ENCODE data around the gene E4F1. TPM values are rescaled to one million over a fixed set of nuclear protein-coding genes. Genes with fewer than 3 reads are reported as not detected.

The E4F1 gene
- total and polyA plus RNA-seq, 2 donors (not counting 1 experiment from before 2014, with no cell fraction given) = 41.8 to 70.9 TPM

DNA sequence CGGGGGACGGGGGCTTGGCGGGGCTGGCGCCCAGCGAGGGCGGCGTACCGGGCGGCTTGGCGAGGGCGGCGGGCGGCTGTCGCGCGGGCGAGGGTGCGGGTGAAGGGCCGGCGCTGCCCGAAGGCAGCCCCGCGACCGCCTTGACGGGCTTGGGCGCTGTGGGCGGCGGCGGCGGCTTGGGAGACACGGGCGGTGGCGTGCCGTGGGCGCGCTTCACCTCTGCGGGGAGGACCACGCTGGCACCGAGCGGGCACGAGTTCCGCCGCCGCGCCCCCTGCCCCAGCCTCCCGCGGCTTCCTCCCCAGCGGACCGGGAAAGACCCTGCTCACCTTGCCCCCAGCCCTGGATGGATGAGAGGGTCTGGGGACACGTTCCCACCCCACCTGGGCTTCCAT is 44.3 kb upstream of the E4F1 start:
- Mint-ChIP-seq H3K4me3 (no peak overlapping the region), H3K27ac (no peak overlapping the region), H3K27me3 (no peaks in the 10 kb centered on the region), H3K4me1 (peaks cover 2% of the 10 kb centered on the region), H3K9me3 (ENCODE audit: insufficient read depth) (no peaks in the 10 kb centered on the region)
- Histone ChIP-seq H3K9ac (ENCODE audit: low read length) (no peak overlapping the region), H3K9me3 (ENCODE audit: control extremely low read depth in 1 of 3, control insufficient read depth in 2 of 3, insufficient read depth in 1 of 3, low read length in 2 of 3) (no peaks in the 10 kb centered on the region), H3K27ac (ENCODE audit: low read length in 2 of 2) (no peak overlapping the region), H3K4me1 (ENCODE audit: control insufficient read depth in 2 of 2, insufficient read depth in 2 of 2, low read length in 2 of 2) (no peaks in the 10 kb centered on the region), H2AFZ (ENCODE audit: insufficient read depth, low read depth, low read length, poor library complexity, severe bottlenecking) (no peak overlapping the region), H3K27me3 (replicated peaks in 1 of 4; ENCODE audit: control extremely low read depth in 1 of 4, control insufficient read depth in 3 of 4, insufficient read depth in 4 of 4, low read length in 3 of 4) (no peaks in the 10 kb centered on the region), H3K36me3 (replicated peaks in 1 of 2; ENCODE audit: control extremely low read depth in 1 of 2, control insufficient read depth in 1 of 2, extremely low read depth in 1 of 2, insufficient read depth in 2 of 2, low read length in 1 of 2) (peaks cover 0 to 18% of the 10 kb centered on the region in 2 experiments), H3K79me2 (ENCODE audit: control insufficient read depth, insufficient read depth, low read length) (no peaks in the 10 kb centered on the region), H4K20me1 (ENCODE audit: control insufficient read depth, insufficient read depth, low read length, poor library complexity, severe bottlenecking) (no peaks in the 10 kb centered on the region), H3K4me2 (replicated peaks; ENCODE audit: low read depth, low read length, poor library complexity, severe bottlenecking) (no peak overlapping the region), H3K4me3 (ENCODE audit: control extremely low read depth in 1 of 5, extremely low read depth in 1 of 5, insufficient read depth in 1 of 5, low read depth in 2 of 5, low read length in 4 of 5) (no peak overlapping the region)
- CTCF ChIA-PET = no interaction called here
- 59% methylated on average over 42 of the region's 50 CpGs for WGBS (ENCODE audit: insufficient coverage)
- DNase-seq (no peak), ATAC-seq (ENCODE audit: low read depth) (no peak)
- POLR2A ChIA-PET = no interaction called here
- TF ChIP-seq, protein P1, sequence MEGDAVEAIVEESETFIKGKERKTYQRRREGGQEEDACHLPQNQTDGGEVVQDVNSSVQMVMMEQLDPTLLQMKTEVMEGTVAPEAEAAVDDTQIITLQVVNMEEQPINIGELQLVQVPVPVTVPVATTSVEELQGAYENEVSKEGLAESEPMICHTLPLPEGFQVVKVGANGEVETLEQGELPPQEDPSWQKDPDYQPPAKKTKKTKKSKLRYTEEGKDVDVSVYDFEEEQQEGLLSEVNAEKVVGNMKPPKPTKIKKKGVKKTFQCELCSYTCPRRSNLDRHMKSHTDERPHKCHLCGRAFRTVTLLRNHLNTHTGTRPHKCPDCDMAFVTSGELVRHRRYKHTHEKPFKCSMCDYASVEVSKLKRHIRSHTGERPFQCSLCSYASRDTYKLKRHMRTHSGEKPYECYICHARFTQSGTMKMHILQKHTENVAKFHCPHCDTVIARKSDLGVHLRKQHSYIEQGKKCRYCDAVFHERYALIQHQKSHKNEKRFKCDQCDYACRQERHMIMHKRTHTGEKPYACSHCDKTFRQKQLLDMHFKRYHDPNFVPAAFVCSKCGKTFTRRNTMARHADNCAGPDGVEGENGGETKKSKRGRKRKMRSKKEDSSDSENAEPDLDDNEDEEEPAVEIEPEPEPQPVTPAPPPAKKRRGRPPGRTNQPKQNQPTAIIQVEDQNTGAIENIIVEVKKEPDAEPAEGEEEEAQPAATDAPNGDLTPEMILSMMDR (IDR thresholded peaks at IDR 0.05) = no peak
- no peak for TF ChIP-seq EZH2 (IDR thresholded peaks at IDR 0.05; ENCODE audit: borderline replicate concordance, insufficient read depth, low read depth, low read length, poor library complexity, severe bottlenecking)
- intact Hi-C loops (cut with micrococcal nuclease) = no loop called here

DNA sequence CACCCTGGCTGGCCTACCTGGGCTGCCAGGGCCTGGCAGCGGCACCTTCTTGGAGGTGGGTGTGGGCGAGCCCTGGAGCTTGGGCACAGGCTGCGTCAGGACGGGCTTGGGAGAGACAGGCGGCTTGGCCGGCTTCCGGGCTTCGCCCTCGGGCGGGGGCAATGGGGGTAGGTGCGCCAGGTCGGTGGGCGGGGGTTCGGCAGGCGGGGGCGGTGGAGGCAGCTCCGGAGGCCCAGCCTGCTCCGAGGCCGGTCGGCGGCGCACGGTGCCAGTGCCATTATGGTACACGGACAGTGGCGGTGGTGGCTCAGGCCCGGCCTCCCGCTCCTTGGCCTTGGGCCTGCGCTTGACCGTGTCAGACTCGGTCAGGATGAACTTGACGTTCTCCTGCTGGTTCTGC is 43.8 kb upstream of the E4F1 start:
- DNase-seq = no peak
- Histone ChIP-seq H3K27me3 (replicated peaks in 1 of 4; ENCODE audit: control extremely low read depth in 1 of 4, control insufficient read depth in 3 of 4, insufficient read depth in 4 of 4, low read length in 3 of 4) (no peaks in the 10 kb centered on the region), H3K27ac (ENCODE audit: low read length in 2 of 2) (no peak overlapping the region), H3K4me2 (replicated peaks; ENCODE audit: low read depth, low read length, poor library complexity, severe bottlenecking) (no peak overlapping the region), H4K20me1 (ENCODE audit: control insufficient read depth, insufficient read depth, low read length, poor library complexity, severe bottlenecking) (no peaks in the 10 kb centered on the region), H3K4me3 (ENCODE audit: control extremely low read depth in 1 of 5, extremely low read depth in 1 of 5, insufficient read depth in 1 of 5, low read depth in 2 of 5, low read length in 4 of 5) (no peak overlapping the region), H3K4me1 (ENCODE audit: control insufficient read depth in 2 of 2, insufficient read depth in 2 of 2, low read length in 2 of 2) (no peaks in the 10 kb centered on the region), H2AFZ (ENCODE audit: insufficient read depth, low read depth, low read length, poor library complexity, severe bottlenecking) (no peak overlapping the region), H3K79me2 (ENCODE audit: control insufficient read depth, insufficient read depth, low read length) (no peaks in the 10 kb centered on the region), H3K36me3 (replicated peaks in 1 of 2; ENCODE audit: control extremely low read depth in 1 of 2, control insufficient read depth in 1 of 2, extremely low read depth in 1 of 2, insufficient read depth in 2 of 2, low read length in 1 of 2) (peaks cover 0 to 14% of the 10 kb centered on the region in 2 experiments), H3K9me3 (ENCODE audit: control extremely low read depth in 1 of 3, control insufficient read depth in 2 of 3, insufficient read depth in 1 of 3, low read length in 2 of 3) (no peaks in the 10 kb centered on the region), H3K9ac (ENCODE audit: low read length) (no peak overlapping the region)
- Mint-ChIP-seq H3K27ac (no peak overlapping the region), H3K4me1 (peaks cover 7% of the 10 kb centered on the region), H3K27me3 (no peaks in the 10 kb centered on the region), H3K9me3 (ENCODE audit: insufficient read depth) (no peaks in the 10 kb centered on the region), H3K4me3 (no peak overlapping the region)
- ChIA-PET POLR2A (no interaction called here), CTCF (no interaction called here)
- no peak for ATAC-seq (ENCODE audit: low read depth)
- intact Hi-C loops (cut with micrococcal nuclease) = no loop called here
- 98% methylated on average over 31 of the region's 31 CpGs for WGBS (ENCODE audit: insufficient coverage)
- TF ChIP-seq, protein P1 (IDR thresholded peaks at IDR 0.05) = no peak
- no peak for TF ChIP-seq EZH2 (IDR thresholded peaks at IDR 0.05; ENCODE audit: borderline replicate concordance, insufficient read depth, low read depth, low read length, poor library complexity, severe bottlenecking)

Measured in B cell (primary cell).